ENCODE results near the gene NOP58. TPM values are rescaled to one million over a fixed set of nuclear protein-coding genes. Genes with fewer than 3 reads are reported as not detected.
"Not testable (repeated sequence)": the region's sequence is repeated elsewhere in the genome, so short reads cannot be mapped to it uniquely, and the experiment has no call there.

The NOP58 gene
- total RNA-seq, 2 donors from 2014 or later: 47.6 to 73.2 TPM

GRCh38 chr2:202270487-202270886 lies 4.9 kb downstream of the NOP58 start:
- Histone ChIP-seq H3K27ac (no peak overlapping the region), H3K4me1 (replicated peaks) (no peaks in the 10 kb centered on the region), H3K27me3 (replicated peaks; ENCODE audit: insufficient read depth) (no peaks in the 10 kb centered on the region), H3K9me3 (no peaks in the 10 kb centered on the region), H3K4me3 (no peak overlapping the region), H3K36me3 (no peaks in the 10 kb centered on the region)
- 90% methylated on average over 3 of the region's 3 CpGs for WGBS
- TF ChIP-seq POLR2A (IDR thresholded peaks at IDR 0.05): no peak
- TF ChIP-seq CTCF (IDR thresholded peaks at IDR 0.05): no peak
- no peak for TF ChIP-seq POLR2AphosphoS5 (IDR thresholded peaks at IDR 0.05)
- intact Hi-C loops (cut with DNase I): no loop called here
- DNase-seq (ENCODE audit: low spot score): no peak

DNA sequence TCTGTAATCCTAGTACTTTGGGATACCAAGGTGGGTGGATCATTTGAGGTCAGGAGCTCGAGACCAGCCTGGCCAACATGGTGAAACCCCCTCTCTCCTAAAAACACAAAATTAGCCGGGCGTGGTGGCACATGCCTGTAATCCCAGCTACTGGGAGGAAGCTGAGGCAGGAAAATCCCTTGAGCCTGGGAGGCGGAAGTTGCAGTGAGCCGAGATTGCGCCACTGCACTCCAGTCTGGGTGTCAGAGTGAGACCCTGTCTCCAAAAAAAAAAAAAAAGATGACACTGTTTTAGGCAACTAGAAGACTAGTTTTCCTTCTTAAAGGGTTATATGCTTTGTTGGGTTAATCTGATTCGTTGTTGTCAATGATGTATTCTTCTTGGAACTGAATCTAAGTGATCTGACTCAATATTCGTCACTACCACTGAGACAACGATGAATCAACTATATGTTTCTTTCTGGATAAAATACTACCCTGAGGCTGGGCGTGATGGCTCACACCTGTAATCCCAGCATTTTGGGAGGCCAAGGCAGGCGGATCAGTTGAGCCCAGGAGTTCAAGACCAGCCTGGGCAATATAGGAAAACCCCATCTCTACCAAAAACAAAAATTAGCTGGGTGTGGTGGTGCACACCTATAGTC lies 10.6 kb downstream of the NOP58 start:
- H3K36me3 ChIP-seq; DNase-seq (ENCODE audit: low spot score); H3K4me3 ChIP-seq; H3K27me3 ChIP-seq (replicated peaks; ENCODE audit: insufficient read depth); intact Hi-C loops (cut with DNase I); H3K4me1 ChIP-seq (replicated peaks); H3K9me3 ChIP-seq; H3K27ac ChIP-seq: not testable (repeated sequence)
- WGBS: 93% methylated on average over 11 of the region's 11 CpGs

DNA sequence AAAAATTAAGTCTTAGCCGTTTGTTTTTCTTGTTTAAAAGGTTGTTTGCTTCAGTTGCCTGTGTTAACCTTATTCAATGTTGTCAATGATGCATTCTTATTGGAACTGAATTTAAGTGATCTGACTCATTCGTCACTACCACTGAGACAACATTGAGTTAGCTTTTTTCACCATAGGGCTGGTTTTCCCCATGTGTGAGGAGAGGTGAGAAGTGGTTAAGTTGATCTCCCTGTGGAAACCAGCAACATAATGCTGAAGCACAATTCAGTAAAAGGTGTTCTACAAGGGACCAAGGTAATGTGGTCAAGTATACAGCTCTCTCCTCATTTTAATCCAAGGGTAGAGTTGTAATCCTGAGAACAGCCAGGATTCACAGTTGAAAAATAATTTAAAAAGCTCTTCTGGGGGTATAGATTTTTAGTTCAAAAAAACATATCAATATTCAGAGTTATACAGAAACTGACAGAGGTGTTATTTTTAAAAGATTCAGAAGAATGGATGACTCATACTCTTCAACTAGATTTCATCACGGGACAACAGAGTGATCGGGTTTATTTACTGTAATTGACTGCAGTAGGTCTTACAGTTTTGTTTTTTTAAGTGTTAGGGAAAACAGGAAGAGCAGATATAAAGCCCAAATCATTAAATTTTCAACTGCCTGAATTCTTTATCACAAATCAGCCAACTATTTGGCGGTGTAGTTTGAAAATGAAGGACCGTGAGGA lies 12.6 kb downstream of the NOP58 start:
- no peaks in the 10 kb centered on the region for H3K4me1 ChIP-seq (replicated peaks)
- WGBS: 66% methylated on average over 6 of the region's 6 CpGs
- no peak overlapping the region for H3K4me3 ChIP-seq
- peak overlapping the region in 1 of 2 donors; percentile 3 for H3K27ac ChIP-seq
- DNase-seq (ENCODE audit: low spot score): no peak
- TF ChIP-seq POLR2A (IDR thresholded peaks at IDR 0.05): no peak
- no peak for TF ChIP-seq POLR2AphosphoS5 (IDR thresholded peaks at IDR 0.05)
- TF ChIP-seq CTCF (IDR thresholded peaks at IDR 0.05): no peak
- H3K9me3 ChIP-seq: no peaks in the 10 kb centered on the region
- peaks cover 0 to 3% of the 10 kb centered on the region in 2 donors for H3K36me3 ChIP-seq
- no peaks in the 10 kb centered on the region for H3K27me3 ChIP-seq (replicated peaks; ENCODE audit: insufficient read depth)
- intact Hi-C loops (cut with DNase I): no loop called here

GRCh38 chr2:202278944-202279343 lies 13.4 kb downstream of the NOP58 start:
- intact Hi-C loops (cut with DNase I): no loop called here
- 33% methylated on average over 1 of the region's 1 CpG for WGBS

DNA sequence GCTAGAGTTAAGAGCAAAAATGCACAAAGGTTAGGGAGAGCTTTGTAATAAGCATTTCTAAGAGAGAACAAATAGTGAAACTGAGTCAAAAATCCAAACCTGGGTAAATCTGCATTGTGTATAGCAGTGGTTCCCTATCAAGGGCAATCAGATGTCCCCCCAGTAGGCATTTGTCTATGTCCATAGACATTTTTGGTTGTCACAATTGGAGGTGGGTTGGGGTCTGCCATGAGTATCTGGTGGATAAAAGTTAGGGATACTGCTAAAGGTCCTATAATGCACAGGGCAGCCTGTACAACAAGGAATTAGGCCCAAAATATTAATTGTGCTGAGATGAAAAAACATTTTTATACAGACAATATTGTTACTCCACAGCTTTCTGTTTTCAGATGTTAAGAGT lies 21.0 kb downstream of the NOP58 start:
- Histone ChIP-seq H3K27ac (no peak overlapping the region), H3K4me1 (replicated peaks) (no peaks in the 10 kb centered on the region), H3K36me3 (peaks cover 6 to 18% of the 10 kb centered on the region in 2 donors), H3K27me3 (replicated peaks; ENCODE audit: insufficient read depth) (no peaks in the 10 kb centered on the region), H3K4me3 (no peak overlapping the region), H3K9me3 (no peaks in the 10 kb centered on the region)
- TF ChIP-seq POLR2A (IDR thresholded peaks at IDR 0.05) (no peak), CTCF (IDR thresholded peaks at IDR 0.05) (no peak), POLR2AphosphoS5 (IDR thresholded peaks at IDR 0.05) (no peak)
- intact Hi-C loops (cut with DNase I): no loop called here
- DNase-seq (ENCODE audit: low spot score): no peak

More at GRCh38 chr2:202278944-202279343, 13.4 kb downstream of the NOP58 start:
- H3K36me3 ChIP-seq: peaks cover 6% of the 10 kb centered on the region in 2 donors
- H3K27me3 ChIP-seq (replicated peaks; ENCODE audit: insufficient read depth): no peaks in the 10 kb centered on the region
- no peak overlapping the region for H3K4me3 ChIP-seq
- no peaks in the 10 kb centered on the region for H3K9me3 ChIP-seq
- no peak for DNase-seq (ENCODE audit: low spot score)
- TF ChIP-seq POLR2AphosphoS5 (IDR thresholded peaks at IDR 0.05): no peak
- TF ChIP-seq CTCF (IDR thresholded peaks at IDR 0.05): peak in 2 of 4 experiments; percentile 15 to 52
- H3K27ac ChIP-seq: peak overlapping the region in 1 of 2 donors; percentile 3
- H3K4me1 ChIP-seq (replicated peaks): no peaks in the 10 kb centered on the region
